Measurements from ENCODE around the gene ZNF892. TPM values are rescaled to one million over a fixed set of nuclear protein-coding genes. Genes with fewer than 3 reads are reported as not detected.

The ZNF892 gene
- total RNA-seq, 2 experiments from 2014 or later, result 0.82 to 1.1 TPM

DNA sequence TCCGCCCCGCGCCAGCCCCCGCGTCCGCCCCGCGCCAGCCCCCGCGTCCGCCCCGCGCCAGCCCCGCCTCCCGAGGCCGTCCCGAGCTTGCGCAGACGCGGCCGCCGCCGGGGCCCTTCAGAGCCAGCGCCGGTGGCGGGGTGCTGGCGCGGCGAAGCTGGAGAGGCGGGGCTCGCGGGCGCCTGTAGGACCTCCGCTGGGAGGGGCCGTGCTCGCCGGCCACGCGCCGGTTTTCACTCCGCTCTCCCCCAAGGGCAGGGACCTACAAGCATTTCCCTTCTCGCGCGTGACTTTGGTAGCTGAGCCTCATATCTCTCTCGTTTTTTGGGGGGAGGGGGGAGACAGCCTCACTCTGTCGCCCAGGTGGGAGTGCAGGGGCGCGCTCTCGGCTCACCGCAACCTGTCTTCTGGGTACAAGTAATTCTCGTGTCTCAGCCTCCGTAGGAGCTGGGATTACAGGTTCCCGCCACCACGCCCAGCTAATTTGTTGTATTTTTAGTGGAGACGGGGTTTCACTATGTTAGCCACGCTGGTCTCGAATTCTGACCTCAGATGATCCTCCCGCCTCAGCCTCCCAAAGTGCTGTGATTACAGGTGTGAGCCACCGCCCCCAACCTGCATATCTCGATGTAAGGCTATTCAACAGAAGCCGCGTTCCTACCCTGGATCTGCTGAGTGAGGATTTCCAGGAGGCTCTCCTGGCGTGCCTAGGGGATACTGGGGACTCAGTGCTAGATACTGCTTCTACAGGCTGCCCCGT, 47.5 kb upstream of the ZNF892 start, which contains the start of gene ZNF514:
Gene ZNF514 (minus strand): TSS at position 159 of the 760 bp plus-strand sequence. CDS start 6,595 bp downstream, outside the sequence.
- TF ChIP-seq, protein P1, sequence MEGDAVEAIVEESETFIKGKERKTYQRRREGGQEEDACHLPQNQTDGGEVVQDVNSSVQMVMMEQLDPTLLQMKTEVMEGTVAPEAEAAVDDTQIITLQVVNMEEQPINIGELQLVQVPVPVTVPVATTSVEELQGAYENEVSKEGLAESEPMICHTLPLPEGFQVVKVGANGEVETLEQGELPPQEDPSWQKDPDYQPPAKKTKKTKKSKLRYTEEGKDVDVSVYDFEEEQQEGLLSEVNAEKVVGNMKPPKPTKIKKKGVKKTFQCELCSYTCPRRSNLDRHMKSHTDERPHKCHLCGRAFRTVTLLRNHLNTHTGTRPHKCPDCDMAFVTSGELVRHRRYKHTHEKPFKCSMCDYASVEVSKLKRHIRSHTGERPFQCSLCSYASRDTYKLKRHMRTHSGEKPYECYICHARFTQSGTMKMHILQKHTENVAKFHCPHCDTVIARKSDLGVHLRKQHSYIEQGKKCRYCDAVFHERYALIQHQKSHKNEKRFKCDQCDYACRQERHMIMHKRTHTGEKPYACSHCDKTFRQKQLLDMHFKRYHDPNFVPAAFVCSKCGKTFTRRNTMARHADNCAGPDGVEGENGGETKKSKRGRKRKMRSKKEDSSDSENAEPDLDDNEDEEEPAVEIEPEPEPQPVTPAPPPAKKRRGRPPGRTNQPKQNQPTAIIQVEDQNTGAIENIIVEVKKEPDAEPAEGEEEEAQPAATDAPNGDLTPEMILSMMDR (IDR thresholded peaks at IDR 0.05), result no peak
- Mint-ChIP-seq H3K9me3 (peaks cover 4% of the 10 kb centered on the region), H3K4me3 (peak within 1 kb of the TSS; percentile 95), H3K36me3 (ENCODE audit: low read depth) (peaks cover 41% of the 10 kb centered on the region), H3K27me3 (no peaks in the 10 kb centered on the region), H3K4me1 (ENCODE audit: low read depth) (peaks cover 29% of the 10 kb centered on the region), H3K27ac (peak within 1 kb of the TSS; percentile 86)
- POLR2A ChIA-PET, result interaction anchor here (1.0 to 3.8 kb wide), 10 partner anchors 11 to 243 kb away, joined by 3 to 46 read pairs (median 6); partner anchors contain the start of genes FAHD2A, MAL and MRPS5
- CTCF ChIA-PET, result interaction anchor here (1.4 kb wide), 1 partner anchor 38 kb away, joined by 5 read pairs; the partner anchor contains the start of gene MRPS5
- H3K27me3 ChIP-seq (ENCODE audit: control insufficient read depth in 1 of 2, insufficient read depth in 2 of 2, low read length in 2 of 2), result no peaks in the 10 kb centered on the region
- peaks cover 22% of the 10 kb centered on the region for H3K4me1 ChIP-seq (ENCODE audit: insufficient read depth, low read length)
- peaks cover 5 to 10% of the 10 kb centered on the region in 2 experiments for H3K9me3 ChIP-seq (ENCODE audit: control insufficient read depth in 1 of 2, insufficient read depth in 1 of 2, low read length in 2 of 2)
- intact Hi-C loops (cut with DNase I, micrococcal nuclease), result loop anchor here (1.0 to 5.0 kb wide), 4 partner anchors 38 to 138 kb away; partner anchors contain the start of gene MRPS5 (in 1 of the 2)
- H3K36me3 ChIP-seq (ENCODE audit: insufficient read depth, low read length), result peaks cover 10% of the 10 kb centered on the region
- H3K4me3 ChIP-seq (ENCODE audit: low read length), result peak within 1 kb of the TSS; percentile 95
- DNase-seq (peak; percentile 49 to 90 (median 71)), ATAC-seq (ENCODE audit: poor library complexity) (peak; percentile 85)
- peak within 1 kb of the TSS; percentile 33 to 62 for H3K27ac ChIP-seq (ENCODE audit: low read depth in 1 of 2, low read length in 2 of 2)

DNA sequence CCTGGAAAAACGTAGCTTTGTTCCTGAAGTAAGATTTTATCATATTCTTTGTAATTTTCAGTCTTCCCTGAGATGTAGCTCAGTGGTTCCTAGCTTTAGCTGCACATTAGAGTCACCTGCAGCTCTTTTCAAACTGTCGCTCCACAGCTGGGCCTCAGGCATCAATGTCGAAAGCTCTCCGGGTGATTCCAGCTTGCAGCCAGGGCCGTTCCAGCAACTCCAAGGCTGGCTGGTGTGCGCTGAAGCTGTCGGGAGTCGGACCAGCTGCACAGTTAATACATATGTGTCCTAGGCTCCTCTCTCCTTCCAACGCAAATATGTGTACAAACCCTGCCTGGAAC, 42.3 kb upstream of the ZNF892 start:
- TF ChIP-seq, protein P1 (IDR thresholded peaks at IDR 0.05), result no peak
- Histone ChIP-seq H3K27ac (ENCODE audit: low read depth in 1 of 2, low read length in 2 of 2) (peak overlapping the region; percentile 86 to 92), H3K36me3 (ENCODE audit: insufficient read depth, low read length) (no peaks in the 10 kb centered on the region), H3K4me3 (ENCODE audit: low read length) (peak overlapping the region; percentile 97), H3K27me3 (ENCODE audit: control insufficient read depth in 1 of 2, insufficient read depth in 2 of 2, low read length in 2 of 2) (no peaks in the 10 kb centered on the region), H3K9me3 (ENCODE audit: control insufficient read depth in 1 of 2, insufficient read depth in 1 of 2, low read length in 2 of 2) (peaks cover 0 to 8% of the 10 kb centered on the region in 2 experiments), H3K4me1 (ENCODE audit: insufficient read depth, low read length) (peaks cover 19% of the 10 kb centered on the region)
- intact Hi-C loops (cut with DNase I, micrococcal nuclease), result loop anchor here (1.0 to 2.0 kb wide), 4 partner anchors 42 to 238 kb away; partner anchors contain the start of genes ZNF892 (in 2 of the 2) and FAHD2A (in 1 of the 2)
- DNase-seq, result no peak
- Mint-ChIP-seq H3K27me3 (no peaks in the 10 kb centered on the region), H3K4me1 (ENCODE audit: low read depth) (peaks cover 40% of the 10 kb centered on the region), H3K36me3 (ENCODE audit: low read depth) (peaks cover 17% of the 10 kb centered on the region), H3K27ac (peak overlapping the region; percentile 96), H3K4me3 (peak overlapping the region; percentile 97), H3K9me3 (no peaks in the 10 kb centered on the region)
- ChIA-PET CTCF (interaction anchor here (1.3 to 2.4 kb wide), 2 partner anchors 44 to 88 kb away, joined by 4 to 6 read pairs; partner anchors contain the start of gene MRPS5), POLR2A (interaction anchor here (1.1 to 2.9 kb wide), 8 partner anchors 43 to 238 kb away, joined by 3 to 33 read pairs (median 9); partner anchors contain the start of genes FAHD2A, MAL and MRPS5)
- ATAC-seq (ENCODE audit: poor library complexity), result peak; percentile 18

DNA sequence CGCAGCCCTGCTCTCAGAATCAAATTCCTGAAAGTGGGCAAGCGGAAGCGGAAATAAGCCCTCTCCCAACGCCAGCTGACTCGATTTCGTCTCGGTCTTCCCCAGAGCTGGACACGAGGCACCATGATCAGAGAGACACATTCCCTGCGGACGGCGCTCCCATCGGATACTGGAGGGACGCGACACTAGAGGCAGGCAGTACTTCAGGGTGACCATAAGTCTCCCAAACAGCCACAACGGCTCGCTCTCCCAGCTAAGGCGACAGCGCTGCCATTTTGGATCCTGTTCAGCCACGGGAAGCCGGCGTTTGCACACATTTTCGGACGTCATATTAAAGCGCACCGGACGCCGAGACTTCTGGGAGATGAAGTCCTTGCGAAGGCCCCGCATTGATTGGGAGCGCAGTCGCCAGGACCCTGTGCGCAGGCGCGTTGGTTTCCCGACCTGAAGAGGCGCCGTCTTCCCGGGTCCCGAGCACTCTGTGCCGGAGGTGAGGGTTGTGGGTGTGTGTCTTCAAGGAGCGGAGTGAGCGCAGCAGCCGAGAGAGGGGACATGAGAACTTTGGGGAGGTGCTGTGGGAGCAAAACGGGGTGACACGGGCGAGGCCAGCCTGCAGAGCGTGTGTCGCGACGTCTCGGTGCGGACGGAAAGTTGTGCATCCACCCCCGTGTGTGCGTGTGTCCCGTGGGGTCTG, 41.8 kb upstream of the ZNF892 start, which contains the start of gene ZNF2:
Gene ZNF2 (plus strand): TSS at position 439 of the 694 bp plus-strand sequence. CDS start 10,418 bp downstream, outside the sequence.
- H3K27me3 Mint-ChIP-seq, result no peaks in the 10 kb centered on the region
- ChIA-PET CTCF (interaction anchor here (1.3 to 2.4 kb wide), 2 partner anchors 45 to 89 kb away, joined by 4 to 6 read pairs; partner anchors contain the start of gene MRPS5), POLR2A (interaction anchor here (1.1 to 2.9 kb wide), 8 partner anchors 44 to 237 kb away, joined by 3 to 33 read pairs (median 9); partner anchors contain the start of genes FAHD2A, MAL and MRPS5)
- peaks cover 0 to 8% of the 10 kb centered on the region in 2 experiments for H3K9me3 ChIP-seq (ENCODE audit: control insufficient read depth in 1 of 2, insufficient read depth in 1 of 2, low read length in 2 of 2)
- intact Hi-C loops (cut with DNase I, micrococcal nuclease), result loop anchor here (1.0 to 2.0 kb wide), 4 partner anchors 41 to 238 kb away; partner anchors contain the start of genes ZNF892 (in 2 of the 2) and FAHD2A (in 1 of the 2)
- H3K4me3 ChIP-seq (ENCODE audit: low read length), result peak within 1 kb of the TSS; percentile 97
- H3K4me3 Mint-ChIP-seq, result peak within 1 kb of the TSS; percentile 97
- H3K27ac ChIP-seq (ENCODE audit: low read depth in 1 of 2, low read length in 2 of 2), result peak within 1 kb of the TSS; percentile 86 to 92
- H3K36me3 Mint-ChIP-seq (ENCODE audit: low read depth), result peaks cover 17% of the 10 kb centered on the region
- no peaks in the 10 kb centered on the region for H3K9me3 Mint-ChIP-seq
- H3K27ac Mint-ChIP-seq, result peak within 1 kb of the TSS; percentile 96
- H3K27me3 ChIP-seq (ENCODE audit: control insufficient read depth in 1 of 2, insufficient read depth in 2 of 2, low read length in 2 of 2), result no peaks in the 10 kb centered on the region
- ATAC-seq (ENCODE audit: poor library complexity), result peak; percentile 92
- TF ChIP-seq, protein P1 (IDR thresholded peaks at IDR 0.05), result no peak
- peaks cover 15% of the 10 kb centered on the region for H3K4me1 ChIP-seq (ENCODE audit: insufficient read depth, low read length)
- DNase-seq, result peak; percentile 91 to 99 (median 96)
- no peaks in the 10 kb centered on the region for H3K36me3 ChIP-seq (ENCODE audit: insufficient read depth, low read length)
- peaks cover 35% of the 10 kb centered on the region for H3K4me1 Mint-ChIP-seq (ENCODE audit: low read depth)
